GM12892 (cell line): Measurements from ENCODE around the gene FAM149A.

Experiments
- POLR2A ChIP-seq: IDR thresholded peaks from 2 replicates; pipeline ENCODE4 v1.6.1; 2011; ENCODE audit warnings: low read depth, low read length, control low read depth
- POLR2AphosphoS5 ChIP-seq: IDR thresholded peaks from 2 replicates; pipeline ENCODE4 v1.6.1; 2011; ENCODE audit warnings: low read depth, low read length, control low read depth

- no peak for TF ChIP-seq POLR2AphosphoS5
- TF ChIP-seq POLR2A: no peak
Observed at GRCh38 chr4:186109245-186109644, 4.7 kb downstream of the FAM149A start.
